Gastroesophageal sphincter (tissue), 3 donors: ENCODE data around the gene SUGCT.

Experiments used
- CTCF ChIP-seq, 4 experiments: fragments of 200-600 bp in 2 of 4; fragments of 450-650 bp in 2 of 4; sonication (generic) in 1 of 4; IDR thresholded peaks; one replicate each; pipeline ENCODE4 v1.5.1; 2017 to 2019; ENCODE audit warnings: antibody characterized with exemption in 4 of 4, mild to moderate bottlenecking in 2 of 4, moderate library complexity in 2 of 4
- EP300 ChIP-seq: sonication (generic); formaldehyde crosslinking; IDR thresholded peaks from one replicate; pipeline ENCODE4 v1.6.1; 2017; ENCODE audit warnings: antibody characterized with exemption, mild to moderate bottlenecking
- POLR2A ChIP-seq, 2 donors: fragments of 450-650 bp; IDR thresholded peaks; one replicate each; pipeline ENCODE4 v1.6.1; 2017; ENCODE audit warnings: antibody characterized with exemption in 2 of 2, mild to moderate bottlenecking in 2 of 2, moderate library complexity in 1 of 2
- POLR2AphosphoS5 ChIP-seq: sonication (generic); formaldehyde crosslinking; IDR thresholded peaks from one replicate; pipeline ENCODE4 v1.6.1; 2017; ENCODE audit warnings: antibody characterized with exemption

DNA sequence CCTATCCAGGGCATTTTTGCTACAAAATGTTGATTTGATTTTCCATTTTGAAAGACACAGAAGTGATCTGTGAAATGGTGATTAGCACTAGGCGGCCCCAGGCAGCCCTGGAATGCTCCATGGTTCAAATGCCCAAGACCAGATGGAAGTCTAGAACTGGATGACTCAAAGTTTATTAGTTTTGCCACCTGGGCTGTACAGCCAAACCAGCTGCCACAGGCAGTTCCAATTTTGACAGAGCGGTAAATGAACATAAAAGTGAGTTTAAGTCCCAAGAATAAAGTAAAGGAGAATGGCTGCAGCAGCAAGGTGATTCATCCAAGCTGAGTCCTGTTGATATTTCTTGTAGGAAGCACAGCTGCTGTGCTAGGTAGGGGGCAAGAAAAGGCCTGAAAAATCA lies 180.5 kb downstream of the SUGCT start:
- TF ChIP-seq CTCF (IDR thresholded peaks at IDR 0.05): no peak
- no peak for TF ChIP-seq POLR2AphosphoS5
- TF ChIP-seq EP300: no peak
- TF ChIP-seq POLR2A (IDR thresholded peaks at IDR 0.05): no peak
